M059J (cell line): ENCODE data around the gene DCDC2. TPM values are rescaled to one million over a fixed set of nuclear protein-coding genes. Genes with fewer than 3 reads are reported as not detected.
"Not testable (repeated sequence)": the region's sequence is repeated elsewhere in the genome, so short reads cannot be mapped to it uniquely, and the experiment has no call there.

ENCODE experiments used
- DNase-seq: peaks from one replicate; pipeline ENCODE4 v3.0.0-alpha.2; 2012; ENCODE audit warnings: low read depth
- total RNA-seq: library from RNA; depleted of rRNA; stranded (reverse); fragments of >200 nt; shearing (Covaris generic); gene quantifications from 2 replicates; pipeline ENCODE4 v1.2.3, GENCODE V29; 2014

The DCDC2 gene
- total RNA-seq, 1 experiment from 2014 or later: 0.10 TPM

DNA sequence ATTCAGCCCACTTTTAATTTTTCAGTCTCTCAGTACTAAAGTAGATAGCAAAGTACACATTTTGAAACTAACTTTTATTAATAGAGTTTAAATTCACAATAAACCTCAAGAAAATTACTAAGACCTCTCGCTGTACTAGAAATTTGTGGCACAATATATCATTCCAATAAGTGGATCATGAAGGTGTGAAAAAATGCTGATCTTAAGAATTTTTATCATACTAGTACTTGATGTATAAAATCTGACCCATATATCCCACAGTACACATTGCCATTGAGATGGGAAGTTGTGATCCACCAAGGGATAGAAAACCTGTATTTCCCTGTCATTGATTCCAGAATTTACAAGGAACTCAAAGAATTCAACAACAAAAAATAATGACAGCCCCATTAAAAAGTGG lies 85.7 kb downstream of the DCDC2 start:
- no peak for DNase-seq

DNA sequence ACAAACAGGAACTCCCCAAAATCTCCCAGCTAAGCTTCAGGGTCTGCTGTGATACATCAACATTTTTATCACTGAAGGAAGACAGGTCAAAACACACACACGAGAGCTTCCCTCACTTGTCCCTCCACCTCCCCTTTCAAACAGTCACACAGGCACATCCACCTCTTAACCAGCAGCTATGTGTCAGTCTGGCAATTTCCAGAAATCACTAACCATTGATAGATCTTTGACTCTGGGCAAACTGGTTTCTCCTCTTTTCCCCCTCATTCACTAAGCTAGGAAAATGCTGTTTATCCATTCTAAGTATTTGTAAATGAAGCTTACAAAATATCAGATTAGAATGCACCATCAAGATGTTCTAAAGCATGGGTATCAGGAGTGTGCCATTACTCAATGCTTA lies 87.8 kb downstream of the DCDC2 start:
- no peak for DNase-seq

DNA sequence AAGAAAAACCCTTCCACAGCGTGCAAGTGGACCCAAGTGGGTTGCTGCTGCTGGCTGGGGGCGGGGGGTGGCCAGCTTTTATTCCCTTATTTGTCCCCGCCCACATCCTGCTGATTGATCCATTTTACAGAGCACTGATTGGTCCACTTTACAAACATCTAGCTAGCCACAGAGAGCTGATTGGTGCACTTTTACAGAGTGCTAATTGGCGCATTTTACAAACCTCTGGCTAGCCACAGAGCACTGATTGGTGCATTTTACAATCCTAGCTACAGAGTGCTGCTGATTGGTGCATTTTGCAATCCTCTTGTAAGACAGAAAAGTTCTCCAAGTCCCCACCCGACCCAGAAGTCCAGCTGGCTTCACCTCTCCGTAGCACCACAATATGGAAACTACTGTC lies 99.6 kb downstream of the DCDC2 start:
- DNase-seq: not testable (repeated sequence)

- no peak for DNase-seq
Measured at GRCh38 chr6:24257282-24257681, 100.6 kb downstream of the DCDC2 start.

DNA sequence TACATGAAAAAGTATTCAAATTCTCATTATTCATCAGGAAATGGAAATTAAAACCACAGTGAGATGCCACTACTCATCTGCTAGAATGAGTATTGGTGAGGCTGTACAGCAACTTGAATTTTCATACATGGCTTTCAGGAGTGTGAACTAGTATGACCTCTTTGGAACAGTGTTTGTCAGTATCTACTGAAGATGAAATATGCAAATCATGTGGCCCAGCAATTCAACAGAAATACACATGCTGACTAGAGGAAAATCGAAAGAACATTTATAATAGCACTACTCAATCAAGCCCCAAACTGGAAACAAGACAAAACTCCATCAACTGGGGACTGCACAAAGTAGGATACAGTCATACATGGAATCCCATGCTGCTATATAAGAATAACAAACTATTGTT lies 102.2 kb downstream of the DCDC2 start:
- DNase-seq: no peak

- no peak for DNase-seq
Measured at GRCh38 chr6:24253360-24253759, 104.5 kb downstream of the DCDC2 start.

GRCh38 chr6:24252280-24252679 lies 105.6 kb downstream of the DCDC2 start:
- DNase-seq: no peak

DNA sequence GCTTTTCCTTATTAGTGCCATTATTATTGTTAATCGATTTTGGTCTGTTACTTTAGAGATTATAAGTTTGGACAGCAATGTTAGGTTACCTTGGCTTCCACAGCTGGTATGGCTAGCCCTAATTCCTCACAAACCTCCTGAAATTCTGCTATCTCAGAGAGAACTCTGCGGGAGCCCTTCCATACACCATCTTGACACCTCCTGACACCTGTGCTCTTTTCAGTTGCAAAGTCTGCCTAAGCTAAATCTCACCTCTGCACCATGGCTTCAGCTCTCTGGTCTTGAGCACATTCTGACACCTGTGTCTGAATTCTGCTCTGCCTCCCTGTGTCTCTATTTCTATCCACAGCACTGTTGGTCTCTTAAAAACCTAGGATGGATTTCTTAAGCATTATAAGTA lies 106.5 kb downstream of the DCDC2 start:
- DNase-seq: no peak

- DNase-seq: peak; percentile 8
Measured at GRCh38 chr6:24249926-24250325, 107.9 kb downstream of the DCDC2 start.

DNA sequence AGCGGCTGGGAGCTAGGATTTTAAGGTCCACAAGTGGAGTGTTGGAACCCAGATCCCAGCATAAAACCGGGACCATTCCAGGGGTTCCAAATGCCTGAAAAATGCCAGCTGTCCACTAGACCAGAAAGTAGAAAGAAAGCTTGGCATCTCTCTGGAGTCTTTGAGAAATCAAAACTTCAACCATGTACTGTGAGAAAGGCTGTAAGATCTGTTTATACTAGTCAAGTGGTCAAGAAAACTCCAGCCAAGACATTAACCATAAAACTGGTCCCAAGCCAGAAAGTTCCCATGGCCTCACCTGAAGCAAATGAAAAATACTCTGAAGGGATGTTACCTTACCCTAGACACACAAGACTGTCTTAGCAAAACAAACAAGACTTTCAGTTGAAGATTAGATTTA lies 112.6 kb downstream of the DCDC2 start:
- DNase-seq: peak; percentile 5

DNA sequence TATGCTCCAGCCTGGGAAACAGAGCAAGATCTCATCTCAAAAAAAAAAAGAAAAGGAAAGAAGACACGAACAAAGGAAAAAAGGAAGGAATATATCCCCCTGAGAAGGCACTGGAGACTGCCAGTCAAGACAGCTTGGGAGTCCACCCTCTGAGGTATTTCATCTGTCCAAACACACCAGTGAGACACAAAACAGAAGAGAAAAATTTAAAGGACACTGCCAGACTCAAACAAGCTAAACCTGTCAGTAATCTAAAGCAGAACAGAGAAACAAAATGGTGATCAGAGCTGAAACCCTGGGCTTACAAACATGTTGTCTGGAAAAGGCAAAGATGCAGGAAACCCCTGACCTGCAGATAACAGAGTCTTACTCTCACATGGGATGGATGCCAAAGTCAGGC lies 114.9 kb downstream of the DCDC2 start:
- DNase-seq: no peak

DNA sequence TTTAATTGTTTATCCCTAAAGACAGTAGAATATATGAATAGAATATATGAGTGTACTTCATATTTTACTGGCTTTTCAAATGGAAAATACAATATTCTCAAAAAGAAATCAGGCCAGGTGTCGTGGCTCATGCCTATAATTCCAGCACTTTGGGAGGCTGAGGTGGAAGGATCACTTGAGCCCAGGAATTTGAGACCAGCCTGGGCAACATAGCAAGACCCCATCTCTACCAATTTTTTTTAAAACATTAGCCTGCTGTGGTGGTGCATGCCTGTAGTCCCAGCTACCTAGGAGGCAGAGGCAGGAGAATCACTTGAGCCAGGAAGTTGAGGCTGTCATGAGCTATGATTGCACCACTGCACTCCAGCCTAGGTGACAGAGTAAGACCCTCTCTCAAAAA lies 116.1 kb downstream of the DCDC2 start:
- DNase-seq: not testable (repeated sequence)

- DNase-seq: no peak
Measured at GRCh38 chr6:24240943-24241342, 116.9 kb downstream of the DCDC2 start.

DNA sequence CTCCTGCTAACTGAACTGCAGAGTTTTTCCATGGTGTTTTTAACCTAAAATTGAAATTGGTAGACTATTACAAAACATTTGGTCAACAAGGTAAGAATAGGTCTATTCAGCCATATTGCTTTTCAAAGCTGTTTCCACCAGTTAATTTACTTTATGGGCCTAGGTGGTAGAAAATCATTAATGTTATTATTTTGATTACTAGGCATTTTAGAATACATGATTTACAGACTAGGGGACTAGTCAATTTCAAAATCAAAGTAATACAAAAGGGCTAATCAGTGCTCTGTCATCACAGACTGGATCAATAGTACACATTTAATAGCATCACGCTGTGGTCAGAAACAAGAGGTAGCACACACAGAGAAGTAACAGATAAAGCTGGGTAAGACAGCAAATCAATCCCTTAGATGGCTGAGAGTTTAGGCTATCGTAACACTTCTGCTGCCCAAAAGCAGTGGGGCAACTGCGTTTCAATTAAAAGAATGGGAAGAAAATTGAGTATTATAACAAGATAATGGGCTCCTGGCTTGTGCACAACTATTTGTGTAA lies 117.4 kb downstream of the DCDC2 start:
- DNase-seq: no peak

GRCh38 chr6:24238700-24239099 lies 119.2 kb downstream of the DCDC2 start:
- DNase-seq: no peak

- not testable (repeated sequence) for DNase-seq
Measured at GRCh38 chr6:24236779-24237178, 121.1 kb downstream of the DCDC2 start.

- no peak for DNase-seq
Measured at GRCh38 chr6:24233813-24234442, 123.9 kb downstream of the DCDC2 start.

- no peak for DNase-seq
Measured at GRCh38 chr6:24231438-24231977, 126.4 kb downstream of the DCDC2 start.

- DNase-seq: no peak
Measured at GRCh38 chr6:24229696-24230405, 128.0 kb downstream of the DCDC2 start.

DNA sequence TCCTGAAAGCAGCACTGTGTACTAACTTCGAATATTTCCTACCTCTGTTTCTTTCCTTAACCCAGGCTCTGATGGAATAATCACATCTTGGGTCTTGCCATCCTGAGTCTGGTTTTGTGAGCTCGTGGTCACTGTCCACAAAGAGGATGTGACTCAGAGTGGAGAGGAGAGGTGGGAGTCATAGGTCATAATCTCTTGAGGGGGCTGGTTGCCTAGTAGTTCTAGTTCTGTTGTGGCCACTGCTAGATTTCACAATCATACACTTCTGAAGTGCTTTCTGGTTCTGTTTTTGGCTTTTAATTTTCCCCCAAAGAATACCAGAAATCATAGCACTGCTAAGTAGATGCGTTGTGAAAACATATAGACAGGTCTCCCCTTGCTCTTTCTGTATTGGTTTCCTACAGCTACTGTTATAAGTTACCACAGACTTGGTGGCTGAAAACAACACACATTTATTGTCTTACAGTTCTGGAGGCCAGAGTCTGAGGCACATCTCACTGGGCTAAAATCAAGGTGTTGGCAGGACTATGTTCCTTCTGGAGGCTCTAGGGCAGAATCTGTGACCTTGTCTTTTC lies 129.1 kb downstream of the DCDC2 start:
- DNase-seq: peak; percentile 85

GRCh38 chr6:24228123-24228522 lies 129.7 kb downstream of the DCDC2 start:
- no peak for DNase-seq

- no peak for DNase-seq
Measured at GRCh38 chr6:24227556-24227955, 130.3 kb downstream of the DCDC2 start.

GRCh38 chr6:24226541-24226940 lies 131.3 kb downstream of the DCDC2 start:
- DNase-seq: no peak
